Measurements from ENCODE around the gene DNAH14. TPM values are rescaled to one million over a fixed set of nuclear protein-coding genes. Genes with fewer than 3 reads are reported as not detected.

DNAH14 gene
- total and polyA plus RNA-seq, 2 of the 4 experiments (the other 2 are of a cell fraction): 2.7 to 3.6 TPM

DNA sequence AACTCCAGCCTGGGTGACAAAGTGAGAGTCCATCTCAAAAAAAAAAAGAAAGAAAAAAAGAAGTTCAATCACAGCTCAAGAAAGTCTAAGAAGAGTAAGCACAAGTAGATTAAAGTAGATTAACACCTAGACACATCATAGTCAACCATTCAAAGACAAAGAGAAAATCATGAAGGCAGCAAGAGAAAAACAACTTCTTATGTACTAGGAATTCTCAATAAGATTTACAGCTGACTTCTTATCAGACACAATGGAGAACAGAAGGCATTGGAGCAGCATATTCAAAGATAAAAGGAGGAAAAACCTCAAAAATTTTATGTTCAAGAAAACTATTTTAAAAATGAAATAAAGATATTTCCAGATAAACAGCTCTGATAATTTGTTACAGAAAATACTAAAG, 351.1 kb downstream of the DNAH14 start:
- Histone ChIP-seq H3K4me3 (ENCODE audit: insufficient read depth, low read depth, low read length) (no peak overlapping the region), H2AFZ (replicated peaks; ENCODE audit: low read length, poor library complexity) (no peak overlapping the region), H3K9me1 (ENCODE audit: insufficient read depth, low read length) (no peaks in the 10 kb centered on the region), H3K79me1 (ENCODE audit: low read depth in 1 of 2, low read length in 2 of 2) (no peaks in the 10 kb centered on the region), H4K8ac (ENCODE audit: low read depth in 2 of 2, low read length in 2 of 2) (no peak overlapping the region), H4K5ac (ENCODE audit: low read depth, low read length) (no peak overlapping the region), H3K23ac (ENCODE audit: low read depth, low read length) (no peak overlapping the region), H3K56ac (ENCODE audit: extremely low read depth, insufficient read depth, low read length) (no peak overlapping the region), H4K20me1 (ENCODE audit: insufficient read depth, low read length) (no peaks in the 10 kb centered on the region), H3K9ac (ENCODE audit: low read depth, low read length) (no peak overlapping the region), H2BK15ac (ENCODE audit: low read depth, low read length) (no peak overlapping the region), H2BK20ac (ENCODE audit: low read depth, low read length) (no peak overlapping the region), H3K27ac (ENCODE audit: insufficient read depth, low read length) (no peak overlapping the region), H3K18ac (ENCODE audit: low read depth, low read length) (no peak overlapping the region), H4K91ac (ENCODE audit: insufficient read depth, low read depth, low read length) (no peak overlapping the region), H3K4me2 (ENCODE audit: low read depth, low read length) (no peak overlapping the region), H3K14ac (replicated peaks; ENCODE audit: low read depth, low read length) (no peak overlapping the region), H2BK120ac (ENCODE audit: low read depth, low read length) (no peak overlapping the region), H2AK5ac (ENCODE audit: low read depth, low read length) (no peak overlapping the region), H3K9me3 (ENCODE audit: control insufficient read depth, insufficient read depth, low read length) (peaks cover 2% of the 10 kb centered on the region; the same call in 1 of the 2 replicates), H3K36me3 (ENCODE audit: control insufficient read depth, insufficient read depth, low read length) (no peaks in the 10 kb centered on the region), H3K4me1 (ENCODE audit: control insufficient read depth, insufficient read depth, low read length) (no peaks in the 10 kb centered on the region), H3K4ac (ENCODE audit: low read depth, low read length) (no peak overlapping the region), H3K27me3 (ENCODE audit: control insufficient read depth, insufficient read depth, low read length) (no peaks in the 10 kb centered on the region), H2AK9ac (replicated peaks; ENCODE audit: low read depth, low read length, poor library complexity) (no peak overlapping the region), H2BK5ac (ENCODE audit: low read depth, low read length, poor library complexity, severe bottlenecking) (no peak overlapping the region)
- no peak for ATAC-seq (ENCODE audit: low read depth)
- POLR2A ChIA-PET (ENCODE audit: unreplicated experiment): no interaction called here
- DNase-seq: no peak
- intact Hi-C loops (cut with micrococcal nuclease) (no loop called here), in situ Hi-C loops (cut with MboI; ENCODE audit: low sequenced_read_pairs) (no loop called here), dilution Hi-C loops (cut with HindIII; ENCODE audit: low sequenced_read_pairs, unreplicated experiment) (no loop called here)
- BruUV-seq (replicated peaks): no TSS peak
- CTCF ChIA-PET: no interaction called here
- no peak for TF ChIP-seq BHLHE40 (IDR thresholded peaks at IDR 0.05; ENCODE audit: low read depth, low read length)
- no peak for TF ChIP-seq MAFK (IDR thresholded peaks at IDR 0.05; ENCODE audit: low read depth, low read length)

Data from IMR-90 (cell line).